RKO (cell line): ENCODE data around the gene DYNC1H1.
"Not testable (repeated sequence)": the region's sequence is repeated elsewhere in the genome, so short reads cannot be mapped to it uniquely, and the experiment has no call there.

Experiments
- DNase-seq: peaks from one replicate; pipeline ENCODE4 v3.0.0-alpha.2; 2016; ENCODE audit warnings: low spot score

Gene DYNC1H1

GRCh38 chr14:101963656-101964296 is 597 bp upstream of the DYNC1H1 start:
- no peak for DNase-seq

- peak; percentile 63 for DNase-seq
Observed at GRCh38 chr14:101965181-101965544, 790 bp downstream of the DYNC1H1 start.

- DNase-seq = peak; percentile 70
Observed at GRCh38 chr14:101965770-101966722, 1.7 kb downstream of the DYNC1H1 start.

GRCh38 chr14:101966742-101967141 is 2.4 kb downstream of the DYNC1H1 start:
- peak; percentile 60 for DNase-seq

- no peak for DNase-seq
Observed at GRCh38 chr14:101968186-101968585, 3.8 kb downstream of the DYNC1H1 start.

GRCh38 chr14:101969481-101969880 is 5.1 kb downstream of the DYNC1H1 start:
- no peak for DNase-seq

- DNase-seq = no peak
Observed at GRCh38 chr14:101970830-101971400, 6.5 kb downstream of the DYNC1H1 start.

- DNase-seq = not testable (repeated sequence)
Observed at GRCh38 chr14:101971458-101971857, 7.1 kb downstream of the DYNC1H1 start.

GRCh38 chr14:101972126-101972866 is 7.9 kb downstream of the DYNC1H1 start:
- peak; percentile 100 for DNase-seq

- DNase-seq = no peak
Observed at GRCh38 chr14:101973356-101973755, 9.0 kb downstream of the DYNC1H1 start.

- no peak for DNase-seq
Observed at GRCh38 chr14:101975231-101975630, 10.9 kb downstream of the DYNC1H1 start.

- no peak for DNase-seq
Observed at GRCh38 chr14:101977311-101978071, 13.1 kb downstream of the DYNC1H1 start.

- DNase-seq = no peak
Observed at GRCh38 chr14:101979666-101980065, 15.3 kb downstream of the DYNC1H1 start.

- no peak for DNase-seq
Observed at GRCh38 chr14:101980251-101980650, 15.9 kb downstream of the DYNC1H1 start.

GRCh38 chr14:101980700-101981099 is 16.3 kb downstream of the DYNC1H1 start:
- DNase-seq = peak; percentile 79

GRCh38 chr14:101982621-101983020 is 18.2 kb downstream of the DYNC1H1 start:
- DNase-seq = no peak

- DNase-seq = not testable (repeated sequence)
Observed at GRCh38 chr14:101984831-101985230, 20.5 kb downstream of the DYNC1H1 start.

- no peak for DNase-seq
Observed at GRCh38 chr14:101985957-101986356, 21.6 kb downstream of the DYNC1H1 start.

- DNase-seq = no peak
Observed at GRCh38 chr14:101986953-101987352, 22.6 kb downstream of the DYNC1H1 start.

GRCh38 chr14:101988377-101988776 is 24.0 kb downstream of the DYNC1H1 start:
- no peak for DNase-seq

- no peak for DNase-seq
Observed at GRCh38 chr14:101991352-101991751, 27.0 kb downstream of the DYNC1H1 start.
